SHP77 (cell line): Measurements from ENCODE around the gene VAMP8.
"Not testable (repeated sequence)": the region's sequence is repeated elsewhere in the genome, so short reads cannot be mapped to it uniquely, and the experiment has no call there.

Experiments
- DNase-seq, 2 experiments: peaks; one replicate each; lab custom pipeline; 2025; lab: John Stamatoyannopoulos, UW

VAMP8 gene

GRCh38 chr2:85547089-85547858, 30.1 kb upstream of the VAMP8 start:
- DNase-seq: no peak

- DNase-seq: no peak
Measured at GRCh38 chr2:85547859-85548607, 29.4 kb upstream of the VAMP8 start.

- no peak for DNase-seq
Measured at GRCh38 chr2:85548608-85548900, 28.8 kb upstream of the VAMP8 start.

- DNase-seq: no peak
Measured at GRCh38 chr2:85549095-85549494, 28.3 kb upstream of the VAMP8 start.

GRCh38 chr2:85549826-85550225, 27.6 kb upstream of the VAMP8 start:
- DNase-seq: no peak

GRCh38 chr2:85550486-85550885, 26.9 kb upstream of the VAMP8 start:
- DNase-seq: no peak

- peak; percentile 48 to 75 for DNase-seq
Measured at GRCh38 chr2:85551698-85552678, 25.4 kb upstream of the VAMP8 start.

GRCh38 chr2:85553184-85553583, 24.2 kb upstream of the VAMP8 start:
- no peak for DNase-seq

- no peak for DNase-seq
Measured at GRCh38 chr2:85554980-85555612, 22.3 kb upstream of the VAMP8 start.

GRCh38 chr2:85557130-85557529, 20.3 kb upstream of the VAMP8 start:
- no peak for DNase-seq

GRCh38 chr2:85558160-85558559, 19.2 kb upstream of the VAMP8 start:
- no peak for DNase-seq

- not testable (repeated sequence) for DNase-seq
Measured at GRCh38 chr2:85560403-85560726, 17.0 kb upstream of the VAMP8 start.

- DNase-seq: no peak
Measured at GRCh38 chr2:85560812-85561279, 16.5 kb upstream of the VAMP8 start.

- peak; percentile 94 to 97 for DNase-seq
Measured at GRCh38 chr2:85561280-85562212, 15.8 kb upstream of the VAMP8 start, which contains the start of gene GGCX. Gene GGCX, minus strand, starts transcription at chr2:85561493. Its CDS starts 65 bp downstream, at chr2:85561428.

- DNase-seq: no peak
Measured at GRCh38 chr2:85564144-85564563, 13.2 kb upstream of the VAMP8 start.

GRCh38 chr2:85566265-85566664, 11.1 kb upstream of the VAMP8 start:
- DNase-seq: no peak

GRCh38 chr2:85575739-85576138, 1.6 kb upstream of the VAMP8 start:
- no peak for DNase-seq

GRCh38 chr2:85577063-85577385, 362 bp upstream of the VAMP8 start:
- DNase-seq: no peak

GRCh38 chr2:85578243-85579180, 1.1 kb downstream of the VAMP8 start:
- DNase-seq: no peak
